ENCODE measurements around the gene MED28. TPM values are rescaled to one million over a fixed set of nuclear protein-coding genes. Genes with fewer than 3 reads are reported as not detected.
"Not testable (repeated sequence)": the region's sequence is repeated elsewhere in the genome, so short reads cannot be mapped to it uniquely, and the experiment has no call there.

MED28 gene
- total RNA-seq, 1 donor: 17.0 TPM

DNA sequence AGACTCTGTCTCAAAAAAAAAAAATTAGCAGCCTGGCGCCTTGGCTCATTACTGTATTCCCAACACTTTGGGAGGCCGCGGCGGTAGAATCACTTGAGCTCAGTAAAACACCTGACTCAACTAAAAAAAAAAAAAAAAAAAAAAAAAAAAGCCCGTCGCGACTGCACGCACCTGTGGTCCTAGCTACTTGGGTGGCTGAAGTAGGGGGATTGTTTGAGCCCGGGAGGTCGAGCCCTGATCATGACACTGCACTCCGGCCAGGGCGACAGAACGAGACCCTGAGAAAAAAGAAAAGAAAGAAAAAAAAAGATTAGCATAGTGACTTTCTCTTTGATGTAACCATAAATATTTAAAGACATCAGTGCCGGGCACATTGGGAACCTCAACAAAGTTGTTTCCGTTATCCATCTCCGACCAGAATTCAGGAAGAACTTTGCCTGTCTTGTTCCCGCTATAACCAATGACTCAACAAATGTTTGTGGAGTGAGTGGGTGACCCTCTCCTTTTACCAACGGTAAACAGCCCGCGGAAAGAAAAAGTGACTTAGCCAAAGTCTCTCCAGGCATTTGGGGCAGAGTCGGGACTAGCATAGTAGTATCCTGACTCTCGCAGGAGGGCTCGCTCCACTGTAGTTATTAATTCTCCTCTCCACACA, 553 bp upstream of the MED28 start:
- no peak for DNase-seq (ENCODE audit: low read depth in 2 of 3, low spot score in 2 of 3)

DNA sequence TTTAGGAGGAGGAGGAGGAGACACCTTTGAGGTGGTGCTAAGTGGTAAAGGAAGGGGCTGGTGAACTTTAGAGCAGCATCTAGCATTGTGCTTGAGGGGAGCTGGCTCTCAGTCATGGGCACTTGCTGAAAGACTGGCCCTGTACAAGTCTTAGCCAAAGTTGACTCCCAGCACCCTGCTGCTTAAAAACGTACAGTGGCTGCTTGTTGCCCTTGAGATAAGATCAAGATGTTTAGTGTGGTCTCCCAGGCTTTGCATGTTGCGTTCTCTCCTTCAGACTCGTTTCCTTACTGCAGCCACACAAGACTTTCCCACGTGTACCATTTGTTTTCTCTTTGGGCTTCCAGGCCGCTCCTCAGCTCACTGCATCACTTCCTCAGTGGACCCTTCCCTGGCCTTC, 1.8 kb downstream of the MED28 start:
- no peak for DNase-seq (ENCODE audit: low read depth in 2 of 3, low spot score in 2 of 3)

DNA sequence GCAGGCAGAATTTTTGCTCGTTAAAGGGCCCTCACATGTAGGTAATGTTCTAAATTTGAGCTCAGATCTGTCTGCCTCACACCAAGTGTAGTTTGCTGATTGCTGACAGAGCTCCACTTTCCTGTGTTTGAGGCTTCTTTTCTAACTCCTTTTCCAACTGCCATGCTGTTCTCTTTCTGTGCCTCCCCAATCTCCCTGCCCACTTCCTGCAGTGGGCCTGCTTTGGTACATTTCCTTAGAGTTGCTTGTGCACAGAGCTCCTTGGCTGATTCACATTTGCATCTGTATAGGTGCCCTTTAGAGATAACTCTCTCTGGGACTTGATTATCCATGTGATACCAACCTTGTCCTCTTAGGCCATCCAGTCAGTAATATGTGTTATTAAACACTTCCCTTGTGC, 4.5 kb downstream of the MED28 start:
- DNase-seq (ENCODE audit: low read depth in 2 of 3, low spot score in 2 of 3): peak in 1 of 3 donors; percentile 7

DNA sequence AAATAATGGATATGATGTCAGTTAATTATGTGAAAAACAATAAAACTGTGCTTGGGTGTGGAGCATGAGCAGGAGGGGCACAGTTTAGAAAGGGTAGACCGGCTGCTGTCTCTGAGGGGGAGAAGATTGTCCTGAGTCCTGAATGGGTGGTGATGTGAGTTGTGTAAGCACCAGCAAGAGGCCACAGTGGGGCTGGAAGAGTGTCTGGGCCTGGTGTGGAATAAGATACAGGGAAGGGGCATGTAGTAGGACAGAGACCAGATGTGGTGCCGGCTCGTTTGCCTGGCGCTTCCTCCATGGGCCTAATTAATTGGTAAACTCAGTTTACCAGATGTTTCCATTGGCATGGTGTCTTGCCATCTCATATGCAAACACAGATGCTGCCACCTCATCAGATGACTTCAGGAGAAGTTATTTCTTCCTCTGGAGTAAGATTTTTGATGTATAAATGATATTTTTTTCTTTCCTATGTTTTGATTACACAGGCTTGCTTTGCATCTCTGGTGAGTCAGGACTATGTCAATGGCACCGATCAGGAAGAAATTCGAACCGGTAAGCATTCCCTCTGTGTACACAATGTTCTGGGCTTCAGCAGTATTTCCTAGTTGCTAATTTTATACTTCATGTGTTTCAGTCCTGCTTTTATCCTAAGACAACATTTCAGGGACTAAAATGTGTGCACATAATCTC, 5.1 kb downstream of the MED28 start:
- no peak for DNase-seq (ENCODE audit: low read depth in 2 of 3, low spot score in 2 of 3)

DNA sequence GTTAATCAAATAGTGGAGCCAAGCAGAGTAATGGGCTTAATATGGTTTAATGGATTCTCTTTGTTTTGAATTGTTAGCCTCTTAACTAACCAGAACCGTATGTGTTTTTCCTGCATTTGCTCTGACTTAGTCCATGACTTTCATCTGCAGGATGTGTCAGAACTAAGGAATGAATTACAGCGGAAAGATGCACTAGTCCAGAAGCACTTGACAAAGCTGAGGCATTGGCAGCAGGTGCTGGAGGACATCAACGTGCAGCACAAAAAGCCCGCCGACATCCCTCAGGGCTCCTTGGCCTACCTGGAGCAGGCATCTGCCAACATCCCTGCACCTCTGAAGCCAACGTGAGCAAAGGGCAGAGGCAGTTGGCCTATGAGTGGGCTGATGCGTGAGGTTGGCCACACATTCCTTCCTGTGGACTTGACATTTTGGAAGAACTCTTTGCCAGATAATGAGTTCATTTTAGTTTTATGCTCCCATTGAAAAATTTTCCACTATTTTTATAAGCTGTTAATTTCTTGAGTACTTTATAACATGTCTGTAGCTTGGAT, 9.1 kb downstream of the MED28 start:
- no peak for DNase-seq (ENCODE audit: low read depth in 2 of 3, low spot score in 2 of 3)

DNA sequence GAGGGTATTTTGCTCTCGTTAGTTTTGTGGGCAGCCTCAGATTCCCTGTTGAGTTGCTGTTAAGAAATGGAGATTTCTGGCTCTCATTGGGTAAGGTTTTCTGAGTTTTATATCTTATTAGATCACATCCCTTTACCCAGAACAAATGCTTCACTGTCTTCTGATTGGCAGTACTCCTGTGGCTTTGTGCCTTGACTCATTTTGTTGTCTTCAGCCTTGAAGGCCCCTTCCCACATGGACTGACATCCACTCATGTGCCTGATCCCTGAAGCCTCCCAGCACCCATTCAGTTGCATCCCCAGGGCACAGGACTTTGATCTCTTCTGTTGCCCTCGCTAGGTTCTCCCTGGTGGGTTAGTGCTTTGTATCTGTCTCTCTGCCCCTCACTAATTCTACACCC, 10.4 kb downstream of the MED28 start:
- no peak for DNase-seq (ENCODE audit: low read depth in 2 of 3, low spot score in 2 of 3)

DNA sequence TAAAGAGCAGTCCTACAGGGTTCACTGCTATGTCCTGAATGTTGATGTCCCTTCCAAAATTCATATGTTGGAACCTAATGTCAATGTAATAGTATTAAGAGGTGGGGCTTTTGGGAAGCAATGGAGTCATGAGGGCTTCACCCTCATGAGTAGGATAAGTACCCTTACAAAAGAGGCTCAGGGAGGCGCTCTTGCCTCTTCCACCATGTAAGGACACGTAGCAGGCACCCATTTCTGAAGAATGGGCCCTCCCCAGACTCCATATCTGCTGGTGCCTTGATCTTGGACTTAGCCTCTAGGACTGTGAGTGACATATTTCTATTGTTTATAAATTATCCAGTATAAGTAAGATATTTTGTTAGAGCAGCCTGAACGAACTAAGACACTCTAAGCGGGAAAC, 15.8 kb downstream of the MED28 start:
- no peak for DNase-seq (ENCODE audit: low read depth in 2 of 3, low spot score in 2 of 3)

DNA sequence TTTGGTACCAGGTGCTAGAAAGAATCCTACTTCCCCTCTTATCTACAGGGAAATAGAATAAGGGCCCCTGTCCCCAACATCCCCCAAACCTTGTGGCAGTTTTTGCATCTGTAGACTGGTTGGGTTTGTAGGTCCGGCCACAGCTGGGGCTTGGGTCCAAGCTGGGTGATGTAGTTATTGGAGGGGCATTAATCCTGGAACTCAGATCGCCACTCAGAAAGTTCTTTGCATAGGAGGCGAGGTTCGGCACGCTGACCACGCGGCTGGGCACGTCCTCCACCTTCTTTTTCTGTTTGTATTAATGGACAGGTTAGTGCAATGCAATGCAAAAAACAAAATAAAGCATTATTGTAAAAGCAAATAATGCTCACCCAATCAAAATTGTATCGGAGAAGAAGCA, 19.2 kb downstream of the MED28 start:
- no peak for DNase-seq (ENCODE audit: low read depth in 2 of 3, low spot score in 2 of 3)

DNA sequence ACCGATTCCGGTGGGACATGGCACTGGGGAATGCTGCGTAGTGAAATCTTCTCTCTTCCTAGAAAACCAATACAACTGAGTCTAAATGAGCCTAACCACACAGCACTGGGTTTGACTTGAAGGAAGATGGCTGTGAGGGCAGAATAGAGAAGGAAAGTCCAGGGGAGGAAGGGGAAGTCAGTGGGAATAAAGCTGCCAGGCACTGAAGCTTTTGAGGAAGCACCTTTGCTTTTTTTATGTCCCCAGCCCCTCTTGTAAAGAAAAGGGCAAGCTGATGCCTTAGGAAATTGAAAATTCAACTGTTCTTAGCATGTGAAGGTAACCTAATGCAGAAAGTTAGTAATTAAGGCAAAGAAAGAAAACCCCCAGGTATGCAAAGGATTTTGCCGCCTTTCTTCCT, 20.6 kb downstream of the MED28 start:
- no peak for DNase-seq (ENCODE audit: low read depth in 2 of 3, low spot score in 2 of 3)

DNA sequence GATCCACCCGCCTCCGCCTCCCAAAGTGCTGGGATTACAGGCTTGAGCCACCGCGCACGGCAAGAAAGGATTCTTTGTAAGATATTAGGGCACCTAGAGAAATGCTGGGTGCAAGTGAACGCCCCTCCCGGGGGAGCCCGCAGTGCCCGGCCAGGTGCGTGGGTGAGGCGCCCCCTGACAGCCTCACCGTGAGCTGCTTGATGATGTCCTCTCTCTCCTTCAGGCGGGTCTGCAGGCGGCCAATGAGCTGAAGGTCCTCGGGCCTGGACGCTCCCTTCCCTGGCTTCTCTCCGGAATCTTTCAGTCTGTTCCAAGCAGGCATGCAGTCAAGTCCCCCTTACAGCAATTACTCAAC, 21.9 kb downstream of the MED28 start:
- no peak for DNase-seq (ENCODE audit: low read depth in 2 of 3, low spot score in 2 of 3)

DNA sequence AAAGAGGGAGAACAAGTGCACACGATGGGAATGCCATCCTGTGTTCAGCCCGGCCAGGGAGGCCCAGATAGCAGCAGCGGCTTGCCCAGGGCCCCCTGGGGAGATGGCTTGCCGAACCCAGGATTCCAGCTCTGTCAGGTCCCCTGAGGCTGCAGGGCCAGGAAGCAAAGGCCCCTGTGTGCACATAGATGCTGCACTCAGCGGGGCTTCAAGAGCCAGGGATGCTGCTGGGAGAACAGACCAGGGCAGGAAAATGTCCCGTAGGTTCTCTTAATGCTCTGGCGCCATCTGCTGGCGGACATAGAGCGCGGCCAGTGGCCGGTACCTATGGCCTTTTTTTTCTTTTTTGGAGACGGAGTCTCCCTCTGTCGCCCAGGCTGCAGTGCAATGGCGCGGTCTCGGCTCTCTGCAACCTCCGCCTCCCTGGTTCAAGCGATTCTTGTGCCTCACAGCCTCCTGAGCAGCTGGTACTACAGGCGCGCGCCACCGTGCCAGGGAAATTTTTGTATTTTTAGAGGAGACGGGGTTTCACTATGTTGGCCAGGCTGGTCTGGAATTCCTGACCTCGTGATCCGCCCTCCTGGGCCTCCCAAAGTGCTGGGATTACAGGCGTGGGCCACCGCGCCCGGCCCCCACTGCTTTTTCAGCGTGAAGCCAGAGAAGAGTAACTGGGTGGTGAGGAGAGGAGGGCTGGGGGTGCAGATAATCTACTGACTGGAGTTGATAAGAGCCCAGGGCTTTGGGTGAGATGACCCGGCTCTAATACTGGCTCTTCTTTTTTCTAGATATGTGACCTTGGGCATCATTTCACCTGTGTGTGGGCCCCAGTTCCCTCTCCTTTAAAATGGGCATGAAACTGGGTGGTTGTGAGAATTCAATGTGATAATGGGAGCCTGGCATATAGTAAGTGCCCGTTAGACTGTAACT, 22.5 kb downstream of the MED28 start:
- DNase-seq (ENCODE audit: low read depth in 2 of 3, low spot score in 2 of 3): peak; percentile 47 to 81 (median 63)

DNA sequence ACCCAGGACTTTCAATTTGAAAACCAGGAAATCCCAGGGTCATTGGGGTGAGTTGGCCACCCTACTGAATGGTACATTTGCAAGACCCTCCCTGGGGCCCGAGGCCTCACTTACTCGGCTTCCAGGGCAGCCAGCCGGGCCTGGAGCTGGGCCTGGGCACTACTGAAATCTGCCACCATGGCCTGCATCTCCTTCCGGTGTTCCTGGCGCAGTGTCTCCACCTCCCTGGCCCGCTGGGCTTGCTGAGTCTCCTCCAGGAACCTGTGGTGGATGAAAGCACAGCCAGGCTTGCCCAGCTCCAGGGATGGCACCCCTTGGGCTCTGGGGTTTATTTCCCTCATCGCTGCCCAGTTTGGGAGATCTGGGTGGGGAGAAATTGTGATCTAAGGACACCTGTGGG, 24.7 kb downstream of the MED28 start:
- no peak for DNase-seq (ENCODE audit: low read depth in 2 of 3, low spot score in 2 of 3)

DNA sequence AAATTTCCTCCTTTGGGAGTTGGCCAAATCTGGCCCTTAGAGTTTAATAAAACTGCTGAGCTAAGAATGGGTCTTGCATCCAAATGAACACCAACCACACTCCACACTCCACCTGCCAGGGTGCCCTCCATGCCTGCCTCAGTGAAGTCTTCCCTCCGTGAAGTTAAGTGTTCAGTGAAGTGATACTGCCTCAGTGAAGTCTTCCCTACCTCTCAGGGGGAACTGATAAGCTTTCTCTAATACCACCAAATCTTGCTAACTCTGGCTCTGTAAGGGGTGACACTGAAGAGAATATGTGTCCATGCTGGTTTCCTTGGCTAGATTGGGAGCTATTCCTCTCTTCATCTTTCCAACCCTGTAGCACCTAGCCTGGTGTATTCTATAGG, 27.9 kb downstream of the MED28 start:
- no peak for DNase-seq (ENCODE audit: low read depth in 2 of 3, low spot score in 2 of 3)

DNA sequence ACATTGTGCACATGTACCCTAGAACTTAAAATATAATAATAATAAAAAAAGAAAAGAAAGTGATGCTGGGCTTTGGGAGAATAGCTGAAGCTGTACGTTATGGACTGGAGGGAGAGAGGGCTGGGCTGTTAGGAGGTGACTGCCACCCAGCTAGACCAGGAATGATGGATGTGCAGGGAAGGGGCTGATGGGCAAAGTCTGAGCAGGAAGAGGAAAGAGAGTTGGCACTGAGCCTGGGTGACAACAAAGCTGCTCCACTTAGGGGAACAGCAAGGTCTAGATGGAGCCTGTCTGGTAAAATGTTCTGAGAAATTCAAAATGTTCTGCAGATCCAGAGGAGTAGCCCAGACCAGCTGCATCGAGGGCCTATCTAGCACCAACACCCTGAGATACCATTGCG, 32.3 kb downstream of the MED28 start:
- no peak for DNase-seq (ENCODE audit: low read depth in 2 of 3, low spot score in 2 of 3)

DNA sequence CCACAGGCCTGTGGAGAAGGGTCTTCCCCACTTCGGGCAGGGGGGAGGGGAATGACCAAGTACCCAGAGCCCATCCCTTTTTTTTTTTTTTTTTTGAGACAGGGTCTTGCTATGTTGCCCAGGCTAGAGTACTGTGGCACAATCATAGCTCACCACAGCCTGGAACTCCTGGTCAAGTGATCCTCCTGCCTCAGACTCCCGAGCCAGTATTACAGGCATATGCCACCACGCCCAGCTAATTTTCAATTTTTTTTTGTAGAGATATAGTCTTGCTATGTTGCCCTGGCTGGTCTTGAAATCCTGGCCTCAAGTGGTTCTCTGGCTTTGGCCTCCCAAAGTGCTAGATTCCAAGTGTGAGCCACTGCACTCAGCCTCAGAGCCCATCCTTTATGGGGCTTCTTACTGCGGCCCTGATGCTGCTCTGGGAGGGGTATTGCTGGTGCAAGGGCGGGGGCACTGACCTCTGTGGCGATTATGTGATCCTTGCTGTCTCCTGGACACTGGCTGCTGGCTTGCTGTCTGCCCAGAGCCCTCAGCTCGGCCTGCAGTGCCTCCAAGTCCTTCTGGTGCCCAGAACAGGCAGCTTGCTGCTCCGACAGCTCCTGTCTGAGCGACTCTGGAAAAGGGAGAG, 32.9 kb downstream of the MED28 start:
- DNase-seq (ENCODE audit: low read depth in 2 of 3, low spot score in 2 of 3): no peak

DNA sequence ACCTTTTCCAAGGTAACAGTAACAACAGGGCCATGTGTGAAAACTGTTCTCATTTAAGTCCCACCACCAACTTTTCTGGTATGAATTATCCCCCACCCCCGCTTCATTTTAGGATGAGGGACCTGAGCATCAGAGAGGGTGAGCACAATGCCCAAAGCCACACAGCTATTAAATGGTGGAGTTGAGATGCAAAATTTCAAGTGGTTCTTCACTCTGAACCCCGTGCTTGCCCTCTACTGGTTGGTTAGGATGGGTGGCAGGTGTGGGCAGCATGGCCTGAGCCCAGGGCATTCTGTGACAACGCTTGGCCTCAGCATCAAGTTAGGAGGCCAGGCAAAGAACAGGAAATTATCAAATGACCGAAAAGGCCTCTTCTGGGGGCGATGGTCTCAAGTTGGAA, 33.5 kb downstream of the MED28 start:
- DNase-seq (ENCODE audit: low read depth in 2 of 3, low spot score in 2 of 3): no peak

DNA sequence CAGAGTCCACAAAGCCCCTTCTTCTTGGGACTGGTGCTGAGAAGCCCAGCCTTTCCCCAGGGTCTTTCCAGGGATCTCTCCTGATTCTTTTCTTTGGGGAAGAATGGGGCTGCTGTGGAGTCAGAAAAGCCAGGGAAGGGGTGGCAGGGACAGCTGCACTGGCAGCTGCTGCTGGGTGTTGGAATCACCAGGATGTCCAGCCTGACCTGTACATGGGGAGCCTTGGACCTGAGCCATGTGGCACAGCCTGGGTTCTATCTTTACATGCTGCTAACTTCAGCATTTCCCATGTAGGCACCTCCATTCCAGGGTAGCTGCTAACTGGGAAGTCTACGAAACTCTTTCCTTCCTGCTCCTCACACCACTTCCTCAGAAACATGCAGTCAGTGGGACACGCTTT, 36.0 kb downstream of the MED28 start:
- DNase-seq (ENCODE audit: low read depth in 2 of 3, low spot score in 2 of 3): no peak

DNA sequence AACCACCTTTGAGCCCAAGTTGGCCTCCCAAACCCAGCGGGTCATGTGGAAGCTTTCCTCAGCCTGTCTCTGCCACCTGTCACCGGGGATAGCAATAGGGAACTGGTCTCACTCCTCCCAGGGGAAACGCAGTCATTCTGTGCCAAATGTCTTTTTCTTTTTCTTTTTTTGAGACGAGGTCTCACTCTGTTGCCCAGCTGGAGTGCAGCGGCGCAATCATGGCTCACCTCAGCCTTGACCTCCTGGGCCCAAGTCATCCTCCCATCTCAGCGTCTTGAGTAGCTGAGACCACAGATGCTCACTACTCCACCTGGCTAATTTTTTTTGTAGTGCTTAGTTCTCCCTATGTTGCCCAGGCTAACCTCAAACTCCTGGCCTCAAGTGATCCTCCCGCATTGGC, 40.3 kb downstream of the MED28 start:
- DNase-seq (ENCODE audit: low read depth in 2 of 3, low spot score in 2 of 3): no peak

DNA sequence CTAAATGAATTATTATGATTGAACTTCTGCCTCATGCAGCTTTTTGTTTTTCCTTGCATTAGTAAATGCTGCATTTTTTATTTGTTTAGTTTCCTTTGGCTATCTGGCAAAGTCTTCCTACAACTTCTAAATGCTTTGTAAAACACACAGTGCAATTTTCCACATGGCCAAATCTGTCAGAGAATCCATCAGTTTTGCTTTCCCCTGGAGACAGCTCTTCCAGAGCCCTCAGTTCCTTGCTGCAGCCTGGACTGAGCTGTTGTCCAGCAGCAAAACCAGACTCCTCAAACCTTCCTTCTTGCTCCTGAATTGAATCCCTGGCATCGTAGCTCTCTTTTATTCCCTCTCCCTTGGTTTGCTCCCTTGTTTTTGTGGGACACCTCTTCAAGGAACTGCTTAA, 42.6 kb downstream of the MED28 start:
- DNase-seq (ENCODE audit: low read depth in 2 of 3, low spot score in 2 of 3): no peak

DNA sequence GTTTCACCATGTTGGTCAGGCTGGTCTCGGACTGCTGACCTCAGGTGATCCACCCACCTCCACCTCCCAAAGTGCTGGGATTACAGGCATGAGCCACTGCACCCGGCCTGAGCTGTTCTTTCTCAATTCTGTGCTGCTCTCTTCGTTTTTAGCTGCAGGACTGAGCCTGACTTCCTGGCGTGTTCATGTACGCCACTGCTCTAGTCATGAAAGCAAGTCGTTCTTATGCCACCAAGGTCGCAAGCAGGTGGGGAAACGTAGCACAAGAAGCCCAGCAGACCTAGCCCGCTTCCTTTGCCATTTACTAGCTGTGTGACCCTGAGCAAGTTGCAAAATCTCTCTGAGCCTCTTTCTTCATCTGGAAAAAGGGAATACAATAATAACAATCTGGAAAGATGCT, 43.4 kb downstream of the MED28 start:
- DNase-seq (ENCODE audit: low read depth in 2 of 3, low spot score in 2 of 3): no peak

DNA sequence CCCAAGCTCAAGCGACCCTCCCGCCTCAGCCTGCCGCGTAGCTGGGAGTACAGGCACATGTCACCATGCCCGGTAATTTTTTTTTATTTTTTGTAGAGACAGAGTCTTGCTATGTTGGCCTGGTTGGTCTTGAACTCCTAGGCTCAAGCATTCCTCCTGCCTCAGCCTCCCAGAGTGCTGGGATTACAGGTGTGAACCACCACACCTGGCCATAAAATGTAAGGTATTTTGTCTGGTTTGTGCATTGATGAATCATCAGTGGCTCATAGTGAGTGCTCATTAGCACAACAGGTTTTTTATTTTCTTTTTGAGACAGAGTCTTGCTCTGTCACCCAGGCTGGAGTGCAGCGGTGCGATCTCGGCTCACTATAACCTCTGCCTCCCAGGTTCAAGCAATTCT, 44.8 kb downstream of the MED28 start:
- DNase-seq (ENCODE audit: low read depth in 2 of 3, low spot score in 2 of 3): not testable (repeated sequence)
